Ovary (tissue), 9 donors: ENCODE measurements around the gene ANK2. TPM values are rescaled to one million over a fixed set of nuclear protein-coding genes. Genes with fewer than 3 reads are reported as not detected.

Experiments
- DNase-seq, 5 donors: peaks; one replicate each; pipeline ENCODE4 v3.0.0-alpha.2; 2019 to 2020
- H3K27ac ChIP-seq, 2 donors: fragments of 200-600 bp; one replicate each; pipeline versions ENCODE4 v1.5.1 to v1.8.0; 2019 to 2022
- H3K27me3 ChIP-seq: fragments of 200-600 bp; one replicate; pipeline ENCODE4 v1.8.0; 2022
- H3K36me3 ChIP-seq: fragments of 200-600 bp; sonication (generic); one replicate; pipeline ENCODE4 v1.5.1; 2019
- H3K4me1 ChIP-seq: one replicate; pipeline ENCODE4 v1.8.1; 2013; ENCODE audit warnings: mild to moderate bottlenecking, moderate library complexity; ENCODE audit not compliant: insufficient read depth
- H3K4me3 ChIP-seq: fragments of 200-600 bp; sonication (generic); one replicate; pipeline ENCODE4 v1.5.1; 2017
- H3K9me3 ChIP-seq, 2 donors: fragments of 200-600 bp in 1 of 2; sonication (generic) in 1 of 2; one replicate each; pipeline versions ENCODE4 v1.5.1 to v1.8.1; 2013 to 2019; ENCODE audit warnings: mild to moderate bottlenecking in 1 of 2, moderate library complexity in 1 of 2
- CTCF ChIP-seq, 3 donors: fragments of 450-650 bp in 2 of 3; fragments of 200-600 bp in 1 of 3; IDR thresholded peaks; one replicate each; pipeline versions ENCODE4 v1.5.1 to v1.8.0; 2016 to 2022; ENCODE audit warnings: antibody characterized with exemption in 3 of 3, mild to moderate bottlenecking in 1 of 3
- EP300 ChIP-seq: sonication (generic); formaldehyde crosslinking; IDR thresholded peaks from one replicate; pipeline ENCODE4 v1.6.1; 2017; ENCODE audit warnings: antibody characterized with exemption
- POLR2A ChIP-seq: fragments of 450-650 bp; IDR thresholded peaks from one replicate; pipeline ENCODE4 v1.6.1; 2017; ENCODE audit warnings: antibody characterized with exemption, mild to moderate bottlenecking, moderate library complexity
- WGBS, 3 donors: extraction: QIAGEN DNeasy Blood & Tissue Kit in 1 of 3; methylation state at CpG; one replicate each; pipeline versions ENCODE4 v1.1.5 to v1.1.7; 2013 to 2017; 5-methylcytosine and 5-hydroxymethylcytosine counted together
- intact Hi-C, 4 donors: fragments of 100-400 bp; cut with DNase I; formaldehyde crosslinking; loops; one replicate each; pipeline versions ENCODE4 v1.11.0 to v1.15.1; 2022 to 2023
- polyA plus RNA-seq, 2 donors: library from polyadenylated mRNA; stranded (reverse); fragments of 200-250 nt in 1 of 2; fragments of 350-450 nt in 1 of 2; fragmentation: Illumina TruSeq in 1 of 2; extraction: RNeasy Lipid Tissue Mini Kit (QIAGEN cat#74804) in 1 of 2; gene quantifications; one replicate each; pipeline ENCODE4 v1.2.3, GENCODE V29; 2013 to 2014
- total RNA-seq, 7 donors: library from RNA; depleted of rRNA in 2 of 7; stranded (reverse); fragments of >200 nt in 2 of 7; fragmentation: NEBNext Ultra II Directional in 3 of 7; extraction: Animal tissue kit (Norgen Biotek cat#: 25700) in 3 of 7; gene quantifications; one replicate each; pipeline versions ENCODE4 v1.1.0 to v1.2.4, GENCODE V29; 2016 to 2023
- donor health status: DM: no; HTN: no; CAD: no; lungs with moderate emphysema.
- donor health status: DM: no; HTN: no; CAD: no.
- donor health status: Bipolar disorder and iron deficiency.
- donor health status: DM: yes; HTN: yes; CAD: no.
- donor health status: DM: no; HTN: no; CAD: no.
- donor health status: DM: yes; HTN: yes; CAD: no.

ANK2 gene
- total and polyA plus RNA-seq, 9 donors = 26.4 to 120 (median 66.9) TPM

- Histone ChIP-seq H3K36me3 (no peaks in the 10 kb centered on the region), H3K4me1 (no peaks in the 10 kb centered on the region), H3K9me3 (no peaks in the 10 kb centered on the region), H3K4me3 (no peak overlapping the region), H3K27me3 (no peaks in the 10 kb centered on the region), H3K27ac (no peak overlapping the region)
- WGBS, 3 donors = 31 to 65% (median 60%) methylated on average over 1 of the region's 1 CpG
- intact Hi-C loops = loop anchor here in 1 of 4 donors (10.0 kb wide), 1 partner anchor 992 kb away; no protein-coding TSS in a partner anchor
- DNase-seq = no peak
- TF ChIP-seq POLR2A = no peak
- no peak for TF ChIP-seq CTCF (IDR thresholded peaks at IDR 0.05)
- no peak for TF ChIP-seq EP300
These were observed 333.3 kb downstream of the ANK2 start for GRCh38 chr4:113382704-113383103.

DNA sequence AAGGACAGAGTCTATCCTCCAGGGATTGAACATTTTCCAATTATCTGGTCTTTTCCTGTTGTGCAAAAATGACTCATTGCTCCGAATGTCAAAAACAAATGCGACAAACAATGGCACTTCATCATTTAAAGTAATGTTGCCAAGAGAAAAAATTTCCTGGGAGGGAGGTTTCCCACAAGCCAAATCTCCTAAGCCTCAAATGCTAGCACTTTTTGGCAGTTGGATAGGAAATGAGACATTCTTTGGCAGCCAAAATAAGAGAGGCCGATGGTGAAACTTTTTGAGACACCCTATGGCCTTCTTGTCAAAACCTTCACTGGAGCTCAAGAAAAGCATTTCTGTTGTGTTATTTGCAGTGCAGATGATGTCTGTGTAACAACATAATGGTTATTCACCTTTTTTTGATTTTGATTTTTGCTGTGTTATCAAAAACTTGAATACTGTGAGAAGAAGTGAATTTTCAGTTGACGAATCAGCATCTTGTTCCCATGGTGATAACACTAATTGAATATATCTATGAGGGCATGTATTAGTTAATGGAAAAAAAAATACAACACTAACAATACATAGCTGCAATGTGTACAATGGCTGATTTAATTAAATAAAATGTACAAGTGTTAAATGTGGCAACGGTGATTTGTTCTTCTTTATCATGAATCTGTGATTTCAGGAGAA, 333.8 kb downstream of the ANK2 start:
- WGBS, 3 donors = 37 to 47% (median 40%) methylated on average over 5 of the region's 5 CpGs
- intact Hi-C loops = loop anchor here in 1 of 4 donors (10.0 kb wide), 1 partner anchor 992 kb away; no protein-coding TSS in a partner anchor

DNA sequence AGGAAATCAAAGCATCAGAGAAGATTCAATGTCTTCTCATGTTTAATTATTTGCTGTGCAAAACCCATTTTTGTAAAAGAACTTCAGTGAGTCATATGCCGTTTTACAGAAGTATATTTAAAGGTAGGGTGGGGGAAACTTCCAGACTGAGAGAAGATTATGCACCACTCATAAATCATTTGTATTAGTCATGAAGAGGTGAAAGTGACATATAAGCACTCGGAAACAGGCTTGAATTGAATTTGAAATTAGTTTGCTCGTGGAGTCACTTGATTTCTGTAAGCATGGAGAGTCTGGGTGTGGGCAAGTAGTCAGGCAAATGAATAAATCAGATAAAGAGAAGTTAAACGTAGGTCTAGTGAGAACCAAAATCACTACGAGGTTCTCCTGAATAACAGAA, 335.1 kb downstream of the ANK2 start:
- H3K4me1 ChIP-seq = no peaks in the 10 kb centered on the region
- no peaks in the 10 kb centered on the region for H3K9me3 ChIP-seq
- H3K27me3 ChIP-seq = no peaks in the 10 kb centered on the region
- H3K4me3 ChIP-seq = no peak overlapping the region
- intact Hi-C loops = loop anchor here in 1 of 4 donors (10.0 kb wide), 1 partner anchor 990 kb away; no protein-coding TSS in a partner anchor
- no peaks in the 10 kb centered on the region for H3K36me3 ChIP-seq
- TF ChIP-seq EP300 (no peak), POLR2A (no peak), CTCF (IDR thresholded peaks at IDR 0.05) (no peak)
- no peak overlapping the region for H3K27ac ChIP-seq
- no peak for DNase-seq
- 45 to 61% (median 51%) methylated on average over 5 of the region's 5 CpGs for WGBS, 3 donors

More for the DNA sequence above, 333.8 kb downstream of the ANK2 start:
- TF ChIP-seq EP300 (no peak), POLR2A (no peak), CTCF (IDR thresholded peaks at IDR 0.05) (no peak)
- Histone ChIP-seq H3K36me3 (no peaks in the 10 kb centered on the region), H3K27me3 (no peaks in the 10 kb centered on the region), H3K27ac (no peak overlapping the region), H3K9me3 (no peaks in the 10 kb centered on the region), H3K4me3 (no peak overlapping the region), H3K4me1 (no peaks in the 10 kb centered on the region)
- no peak for DNase-seq

GRCh38 chr4:113385281-113385899, 335.9 kb downstream of the ANK2 start:
- Histone ChIP-seq H3K4me1 (no peaks in the 10 kb centered on the region), H3K4me3 (no peak overlapping the region), H3K27ac (no peak overlapping the region), H3K9me3 (no peaks in the 10 kb centered on the region), H3K36me3 (no peaks in the 10 kb centered on the region), H3K27me3 (no peaks in the 10 kb centered on the region)
- no peak for DNase-seq
- TF ChIP-seq POLR2A = no peak
- TF ChIP-seq EP300 = no peak
- no peak for TF ChIP-seq CTCF (IDR thresholded peaks at IDR 0.05)
- WGBS, 3 donors = 87 to 91% (median 87%) methylated on average over 4 of the region's 4 CpGs
- intact Hi-C loops = loop anchor here in 1 of 4 donors (10.0 kb wide), 1 partner anchor 989 kb away; no protein-coding TSS in a partner anchor
